Activated T-helper 1 cell treated with anti-CD3 and anti-CD28 coated beads, Interleukin-12 subunit alpha, Interleukin-12 subunit beta, Interleukin-2, Interleukin-4 antibody, amounts not matched to agents 30 ng/mL and 10 ng/mL and 1 ng/mL, durations not matched to agents 14 hours and 24 hours and 36 hours (primary cell): ENCODE measurements around the gene EDNRA. TPM values are rescaled to one million over a fixed set of nuclear protein-coding genes. Genes with fewer than 3 reads are reported as not detected.

Experiments
- DNase-seq: peaks from one replicate; pipeline ENCODE4 v3.0.0; 2021; ENCODE audit warnings: low spot score
- H3K27ac Mint-ChIP-seq: one replicate; pipeline ENCODE4 v1.8.0; 2021; ENCODE audit warnings: mild to moderate bottlenecking, mixed read lengths
- H3K27me3 Mint-ChIP-seq: one replicate; pipeline ENCODE4 v1.8.0; 2022; ENCODE audit warnings: mild to moderate bottlenecking, moderate library complexity, mixed read lengths; ENCODE audit not compliant: insufficient read depth
- H3K36me3 Mint-ChIP-seq: one replicate; pipeline ENCODE4 v1.8.0; 2021; ENCODE audit warnings: low read depth, mixed read lengths
- H3K4me1 Mint-ChIP-seq: one replicate; pipeline ENCODE4 v1.8.0; 2021; ENCODE audit warnings: low read depth, mixed read lengths
- H3K4me3 Mint-ChIP-seq: one replicate; pipeline ENCODE4 v1.8.0; 2021; ENCODE audit warnings: mild to moderate bottlenecking, moderate library complexity, mixed read lengths
- H3K9me3 Mint-ChIP-seq: one replicate; pipeline ENCODE4 v1.8.0; 2021; ENCODE audit warnings: mixed read lengths
- intact Hi-C: fragments of 100-400 bp; cut with micrococcal nuclease; formaldehyde crosslinking; loops from one replicate; pipeline ENCODE4 v1.15.1; 2024
- total RNA-seq: library from RNA; stranded (reverse); gene quantifications from 2 replicates; pipeline ENCODE4 v1.2.3, GENCODE V29; 2022

Gene EDNRA
- total RNA-seq, 1 donor from 2014 or later: not detected

- intact Hi-C loops: no loop called here
- Mint-ChIP-seq H3K4me1 (no peaks in the 10 kb centered on the region), H3K27ac (no peak overlapping the region), H3K9me3 (no peaks in the 10 kb centered on the region), H3K36me3 (no peaks in the 10 kb centered on the region), H3K27me3 (peaks cover 26% of the 10 kb centered on the region), H3K4me3 (no peak overlapping the region)
- DNase-seq: no peak
Observed at GRCh38 chr4:147481577-147482109, 746 bp downstream of the EDNRA start.

- no peak for DNase-seq
- Mint-ChIP-seq H3K27me3 (peaks cover 26% of the 10 kb centered on the region), H3K4me1 (no peaks in the 10 kb centered on the region), H3K36me3 (no peaks in the 10 kb centered on the region), H3K27ac (no peak overlapping the region), H3K9me3 (no peaks in the 10 kb centered on the region), H3K4me3 (no peak overlapping the region)
- intact Hi-C loops: no loop called here
Observed at GRCh38 chr4:147482281-147482680, 1.4 kb downstream of the EDNRA start.

DNA sequence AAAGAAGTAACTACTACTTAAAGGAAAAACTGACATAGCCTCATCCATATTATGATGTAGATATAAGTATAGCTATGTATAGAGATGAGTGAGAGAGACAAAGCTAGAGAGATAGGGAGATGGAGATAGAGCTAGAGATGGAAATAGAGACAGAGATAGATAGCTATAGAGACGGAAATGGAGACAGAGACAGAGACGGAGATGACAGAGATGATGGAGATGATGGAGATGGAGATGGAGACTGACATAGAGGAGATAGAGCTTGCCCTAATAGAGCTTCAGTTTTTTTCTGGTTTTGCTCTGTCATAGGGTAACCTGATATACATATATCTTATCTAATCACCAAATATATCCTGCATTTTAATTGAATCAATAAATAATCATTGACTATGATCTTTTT is 4.3 kb downstream of the EDNRA start:
- no peak for DNase-seq
- no peak overlapping the region for H3K27ac Mint-ChIP-seq
- intact Hi-C loops: no loop called here
- H3K9me3 Mint-ChIP-seq: no peaks in the 10 kb centered on the region
- no peaks in the 10 kb centered on the region for H3K36me3 Mint-ChIP-seq
- H3K4me1 Mint-ChIP-seq: no peaks in the 10 kb centered on the region
- H3K27me3 Mint-ChIP-seq: peaks cover 18% of the 10 kb centered on the region
- H3K4me3 Mint-ChIP-seq: no peak overlapping the region

DNA sequence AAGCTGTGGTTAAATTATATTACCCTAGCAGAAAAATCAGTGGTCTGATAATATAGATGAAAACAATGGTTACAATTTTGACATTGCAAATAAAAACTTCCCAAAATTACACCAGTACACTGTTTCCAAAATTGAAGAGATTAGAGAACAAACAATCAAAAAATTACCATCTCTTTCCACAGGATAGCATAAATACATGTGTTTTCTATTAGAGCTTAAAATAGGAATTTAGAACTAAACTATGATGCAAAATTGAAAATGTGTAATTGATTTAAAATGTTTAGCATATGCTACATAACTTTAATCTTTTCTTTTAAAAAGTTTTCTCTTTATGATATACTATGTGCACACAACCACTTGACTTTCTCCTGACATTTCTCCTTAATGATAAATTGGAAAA is 6.7 kb downstream of the EDNRA start:
- Mint-ChIP-seq H3K36me3 (no peaks in the 10 kb centered on the region), H3K4me3 (no peak overlapping the region), H3K4me1 (no peaks in the 10 kb centered on the region), H3K9me3 (no peaks in the 10 kb centered on the region), H3K27ac (no peak overlapping the region), H3K27me3 (peaks cover 3% of the 10 kb centered on the region)
- DNase-seq: no peak
- intact Hi-C loops: no loop called here

- Mint-ChIP-seq H3K4me3 (no peak overlapping the region), H3K27ac (no peak overlapping the region), H3K9me3 (no peaks in the 10 kb centered on the region), H3K36me3 (no peaks in the 10 kb centered on the region), H3K4me1 (no peaks in the 10 kb centered on the region), H3K27me3 (peaks cover 5% of the 10 kb centered on the region)
- intact Hi-C loops: no loop called here
- DNase-seq: no peak
Observed at GRCh38 chr4:147488556-147488955, 7.7 kb downstream of the EDNRA start.

- Mint-ChIP-seq H3K4me3 (no peak overlapping the region), H3K27ac (no peak overlapping the region), H3K36me3 (no peaks in the 10 kb centered on the region), H3K9me3 (no peaks in the 10 kb centered on the region), H3K4me1 (no peaks in the 10 kb centered on the region), H3K27me3 (peaks cover 5% of the 10 kb centered on the region)
- intact Hi-C loops: no loop called here
- no peak for DNase-seq
Observed at GRCh38 chr4:147491086-147491485, 10.2 kb downstream of the EDNRA start.

DNA sequence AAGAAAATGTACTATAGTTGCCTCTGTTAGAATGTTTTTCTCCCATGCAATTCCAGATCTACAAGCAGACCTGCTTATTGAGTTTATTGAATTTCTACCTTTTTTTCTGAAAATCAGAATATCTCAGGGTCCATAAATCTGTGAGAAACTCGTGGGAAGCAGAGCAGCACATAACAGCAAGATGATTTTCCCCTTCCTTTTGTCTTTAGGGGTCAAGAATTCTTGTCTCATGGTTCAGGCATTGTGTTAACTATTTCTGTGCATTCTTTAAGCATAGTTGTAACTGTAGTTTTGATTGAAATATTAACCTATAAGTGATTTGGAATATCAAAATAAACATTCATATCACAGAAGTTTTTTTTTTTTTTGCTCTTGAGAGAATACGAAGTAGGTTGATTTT is 11.4 kb downstream of the EDNRA start:
- no peak for DNase-seq
- Mint-ChIP-seq H3K27me3 (peaks cover 7% of the 10 kb centered on the region), H3K9me3 (no peaks in the 10 kb centered on the region), H3K4me3 (no peak overlapping the region), H3K4me1 (no peaks in the 10 kb centered on the region), H3K36me3 (no peaks in the 10 kb centered on the region), H3K27ac (no peak overlapping the region)
- intact Hi-C loops: no loop called here

GRCh38 chr4:147492761-147493160 is 11.9 kb downstream of the EDNRA start:
- DNase-seq: no peak
- H3K27ac Mint-ChIP-seq: no peak overlapping the region

DNA sequence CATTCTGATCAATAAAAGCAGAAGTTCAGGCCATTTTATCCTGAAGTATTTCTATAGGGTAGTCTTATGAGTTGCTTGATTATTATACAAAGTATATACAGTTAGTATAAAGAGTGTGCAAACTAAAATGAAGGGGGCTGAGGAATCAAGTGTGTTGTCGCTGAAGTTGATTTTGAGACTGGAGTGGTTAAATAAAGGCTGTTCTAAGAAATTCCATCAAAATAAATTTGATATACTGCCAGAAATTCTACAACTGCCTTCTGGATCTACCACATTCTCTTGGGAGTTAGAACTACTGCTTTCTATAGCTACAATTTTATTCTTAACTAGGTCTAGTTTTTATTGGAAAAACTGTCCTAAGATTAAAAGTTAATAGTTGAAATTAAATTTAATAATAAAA is 12.4 kb downstream of the EDNRA start:
- Mint-ChIP-seq H3K27me3 (peaks cover 7% of the 10 kb centered on the region), H3K9me3 (no peaks in the 10 kb centered on the region), H3K27ac (no peak overlapping the region), H3K4me1 (no peaks in the 10 kb centered on the region), H3K36me3 (no peaks in the 10 kb centered on the region), H3K4me3 (no peak overlapping the region)
- DNase-seq: no peak
- intact Hi-C loops: no loop called here

More at GRCh38 chr4:147492761-147493160, 11.9 kb downstream of the EDNRA start:
- Mint-ChIP-seq H3K4me1 (no peaks in the 10 kb centered on the region), H3K9me3 (no peaks in the 10 kb centered on the region), H3K36me3 (no peaks in the 10 kb centered on the region), H3K27me3 (peaks cover 7% of the 10 kb centered on the region), H3K4me3 (no peak overlapping the region)
- intact Hi-C loops: no loop called here

DNA sequence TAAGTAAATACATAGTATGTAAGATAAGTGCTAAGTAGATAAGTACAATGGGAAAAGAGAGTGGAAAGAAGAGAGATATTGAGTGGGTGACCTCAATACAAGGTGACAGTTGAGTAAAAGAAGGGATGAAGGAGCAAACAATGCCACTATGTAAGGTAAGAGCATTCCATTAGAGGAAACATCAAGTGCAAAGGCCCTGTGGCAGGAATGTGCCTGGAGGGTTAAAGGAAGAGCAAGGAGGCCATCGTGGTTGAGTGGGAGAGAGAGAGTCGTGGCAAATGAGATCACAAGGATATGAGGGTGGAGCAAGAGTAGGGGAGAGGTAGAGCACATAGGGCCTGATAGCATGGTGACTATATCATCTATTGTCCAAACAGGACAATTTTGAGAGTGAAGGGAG is 13.4 kb downstream of the EDNRA start:
- Mint-ChIP-seq H3K9me3 (no peaks in the 10 kb centered on the region), H3K27me3 (peaks cover 4% of the 10 kb centered on the region), H3K36me3 (no peaks in the 10 kb centered on the region), H3K27ac (no peak overlapping the region), H3K4me3 (no peak overlapping the region), H3K4me1 (no peaks in the 10 kb centered on the region)
- intact Hi-C loops: no loop called here
- DNase-seq: no peak

GRCh38 chr4:147496500-147496899 is 15.6 kb downstream of the EDNRA start:
- H3K9me3 Mint-ChIP-seq: no peaks in the 10 kb centered on the region
- H3K27ac Mint-ChIP-seq: no peak overlapping the region
- H3K27me3 Mint-ChIP-seq: peaks cover 4% of the 10 kb centered on the region
- no peak for DNase-seq
- H3K4me3 Mint-ChIP-seq: no peak overlapping the region
- H3K36me3 Mint-ChIP-seq: no peaks in the 10 kb centered on the region
- intact Hi-C loops: no loop called here
- no peaks in the 10 kb centered on the region for H3K4me1 Mint-ChIP-seq

- DNase-seq: no peak
- intact Hi-C loops: no loop called here
Observed at GRCh38 chr4:147498031-147498660, 17.2 kb downstream of the EDNRA start.

DNA sequence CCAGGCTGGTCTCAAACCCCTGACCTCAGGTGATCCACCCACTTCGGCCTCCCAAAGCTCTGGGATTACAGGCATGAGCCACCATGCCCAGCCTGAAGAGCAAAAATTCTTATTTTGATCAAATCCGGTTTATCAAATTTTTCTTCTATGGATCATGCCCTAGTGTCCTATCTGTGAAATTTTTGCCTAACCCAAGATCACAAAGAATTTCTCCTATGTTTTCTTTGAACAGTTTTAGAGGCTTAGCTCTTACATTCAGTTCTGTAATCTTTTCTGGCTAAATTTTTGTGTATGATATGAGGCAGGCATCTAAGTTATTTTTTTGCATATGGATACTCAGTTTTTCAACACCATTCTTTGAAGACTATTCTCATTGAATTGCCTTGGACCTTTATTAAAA is 27.4 kb downstream of the EDNRA start:
- peaks cover 3% of the 10 kb centered on the region for H3K27me3 Mint-ChIP-seq
- H3K4me3 Mint-ChIP-seq: no peak overlapping the region
- no peak for DNase-seq
- no peaks in the 10 kb centered on the region for H3K36me3 Mint-ChIP-seq
- no peaks in the 10 kb centered on the region for H3K9me3 Mint-ChIP-seq
- H3K27ac Mint-ChIP-seq: no peak overlapping the region
- no peaks in the 10 kb centered on the region for H3K4me1 Mint-ChIP-seq
- intact Hi-C loops: no loop called here

More at GRCh38 chr4:147498031-147498660, 17.2 kb downstream of the EDNRA start:
- Mint-ChIP-seq H3K27ac (no peak overlapping the region), H3K9me3 (no peaks in the 10 kb centered on the region), H3K27me3 (peaks cover 4% of the 10 kb centered on the region), H3K4me3 (no peak overlapping the region), H3K36me3 (no peaks in the 10 kb centered on the region), H3K4me1 (no peaks in the 10 kb centered on the region)

GRCh38 chr4:147509386-147509785 is 28.5 kb downstream of the EDNRA start:
- no peaks in the 10 kb centered on the region for H3K36me3 Mint-ChIP-seq
- peaks cover 3% of the 10 kb centered on the region for H3K27me3 Mint-ChIP-seq
- no peaks in the 10 kb centered on the region for H3K9me3 Mint-ChIP-seq
- H3K4me3 Mint-ChIP-seq: no peak overlapping the region
- intact Hi-C loops: no loop called here
- no peaks in the 10 kb centered on the region for H3K4me1 Mint-ChIP-seq
- no peak for DNase-seq
- H3K27ac Mint-ChIP-seq: no peak overlapping the region
